Mucosa of stomach (tissue), 1 donor: ENCODE data around the gene SLCO3A1.

ENCODE experiments used
- H3K27me3 ChIP-seq: one replicate; pipeline ENCODE4 v1.7.0; 2013; ENCODE audit warnings: mild to moderate bottlenecking, low read length; ENCODE audit not compliant: control insufficient read depth, insufficient read depth
- H3K36me3 ChIP-seq: one replicate; pipeline ENCODE4 v1.7.0; 2013; ENCODE audit warnings: low read length; ENCODE audit not compliant: control insufficient read depth, insufficient read depth
- H3K4me1 ChIP-seq: one replicate; pipeline ENCODE4 v1.7.0; 2013; ENCODE audit warnings: mild to moderate bottlenecking, low read length; ENCODE audit not compliant: control insufficient read depth, insufficient read depth
- H3K4me3 ChIP-seq: one replicate; pipeline ENCODE4 v1.7.0; 2013; ENCODE audit warnings: low read length
- H3K9ac ChIP-seq: one replicate; pipeline ENCODE4 v1.7.0; 2013; ENCODE audit warnings: mild to moderate bottlenecking, low read length, moderate library complexity
- H3K9me3 ChIP-seq: one replicate; pipeline ENCODE4 v1.7.0; 2013; ENCODE audit warnings: mild to moderate bottlenecking, low read length, moderate library complexity; ENCODE audit not compliant: control insufficient read depth
- donor health status: Pancreatic carcinoma.

SLCO3A1 gene

GRCh38 chr15:91874992-91875660, 21.6 kb downstream of the SLCO3A1 start:
- H3K9ac ChIP-seq, result no peak overlapping the region
- H3K4me1 ChIP-seq, result no peaks in the 10 kb centered on the region
- no peak overlapping the region for H3K4me3 ChIP-seq
- H3K36me3 ChIP-seq, result no peaks in the 10 kb centered on the region
- H3K27me3 ChIP-seq, result no peaks in the 10 kb centered on the region
- no peaks in the 10 kb centered on the region for H3K9me3 ChIP-seq

DNA sequence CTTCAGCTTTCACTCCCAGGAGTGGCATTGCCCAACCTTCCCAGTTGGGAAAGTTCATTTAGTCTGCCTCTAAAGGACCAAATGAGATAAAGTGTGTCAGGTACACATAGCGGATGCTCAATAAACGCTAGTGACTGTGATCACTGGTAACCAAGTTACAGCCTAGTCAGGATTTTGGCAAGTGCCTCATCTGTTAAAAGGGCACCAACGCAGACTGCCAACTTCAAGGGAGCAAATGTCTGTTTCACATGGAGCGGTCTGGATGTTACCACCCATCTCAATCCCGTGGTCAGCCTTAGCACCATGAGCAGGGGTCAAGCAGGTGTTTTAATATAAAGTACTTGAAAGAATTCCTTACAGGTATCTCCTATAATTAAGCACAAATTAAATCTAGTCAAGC, 22.7 kb downstream of the SLCO3A1 start:
- Histone ChIP-seq H3K4me1 (no peaks in the 10 kb centered on the region), H3K4me3 (no peak overlapping the region), H3K36me3 (no peaks in the 10 kb centered on the region), H3K9me3 (no peaks in the 10 kb centered on the region), H3K27me3 (no peaks in the 10 kb centered on the region), H3K9ac (no peak overlapping the region)

GRCh38 chr15:91878319-91878870, 24.9 kb downstream of the SLCO3A1 start:
- H3K4me3 ChIP-seq, result no peak overlapping the region
- no peaks in the 10 kb centered on the region for H3K36me3 ChIP-seq
- no peak overlapping the region for H3K9ac ChIP-seq
- no peaks in the 10 kb centered on the region for H3K9me3 ChIP-seq
- no peaks in the 10 kb centered on the region for H3K27me3 ChIP-seq
- H3K4me1 ChIP-seq, result no peaks in the 10 kb centered on the region

GRCh38 chr15:91879158-91879557, 25.6 kb downstream of the SLCO3A1 start:
- Histone ChIP-seq H3K9me3 (no peaks in the 10 kb centered on the region), H3K4me3 (no peak overlapping the region), H3K36me3 (no peaks in the 10 kb centered on the region), H3K27me3 (no peaks in the 10 kb centered on the region), H3K9ac (no peak overlapping the region), H3K4me1 (no peaks in the 10 kb centered on the region)

DNA sequence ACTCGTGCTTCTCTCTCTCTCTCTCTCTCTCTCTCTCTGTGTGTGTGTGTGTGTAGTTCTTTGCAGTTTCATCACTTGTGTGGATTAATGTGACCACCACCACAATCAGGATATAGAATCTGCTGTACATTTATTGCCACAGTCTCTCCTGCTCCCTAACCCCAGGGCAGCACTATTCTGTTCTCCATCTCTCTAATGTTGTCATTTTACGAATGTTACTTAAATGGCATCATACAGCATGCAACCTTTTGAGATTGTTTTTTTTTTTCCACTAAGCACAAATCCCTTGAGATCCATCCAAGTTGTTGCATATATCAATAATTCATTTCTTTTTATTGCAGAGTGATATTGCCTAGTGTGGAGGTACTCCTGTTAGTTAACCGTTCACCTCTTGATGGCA, 26.9 kb downstream of the SLCO3A1 start:
- Histone ChIP-seq H3K4me1 (no peaks in the 10 kb centered on the region), H3K27me3 (no peaks in the 10 kb centered on the region), H3K36me3 (no peaks in the 10 kb centered on the region), H3K9ac (no peak overlapping the region), H3K9me3 (no peaks in the 10 kb centered on the region), H3K4me3 (no peak overlapping the region)

DNA sequence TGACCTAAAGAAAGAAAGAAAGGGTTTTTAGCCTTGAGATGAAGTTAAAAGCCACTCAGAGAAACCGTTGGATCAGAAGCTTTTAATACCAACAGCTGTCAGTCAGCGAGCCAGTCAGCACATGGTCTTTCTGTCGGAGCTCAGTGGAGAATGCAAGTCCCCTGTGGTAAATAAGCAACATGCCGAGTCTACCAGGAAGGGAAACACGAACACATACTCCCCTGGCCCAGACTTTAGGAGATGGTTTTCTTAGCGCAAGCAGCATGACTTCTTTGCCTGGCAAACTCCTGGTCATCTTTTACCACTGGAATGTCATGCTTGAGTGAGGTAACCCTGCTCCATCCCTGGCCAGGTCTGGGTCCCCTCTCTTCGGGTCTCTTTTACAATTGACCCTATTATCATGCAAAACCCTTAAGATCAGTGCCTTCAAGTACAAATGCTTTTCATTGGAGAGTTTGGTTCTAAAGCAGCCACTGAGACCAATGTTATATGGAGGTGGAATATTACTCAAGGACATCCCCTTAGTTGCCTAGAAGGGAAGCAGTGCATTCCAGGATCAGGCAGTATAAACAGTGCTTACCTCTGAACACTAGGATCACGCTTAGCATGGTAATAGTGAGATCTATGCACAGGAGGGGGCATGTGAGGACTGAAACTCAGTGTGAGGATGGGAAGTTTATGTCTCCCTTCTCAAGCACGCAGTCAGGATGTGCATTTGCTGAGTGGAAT, 28.2 kb downstream of the SLCO3A1 start:
- no peaks in the 10 kb centered on the region for H3K4me1 ChIP-seq
- no peaks in the 10 kb centered on the region for H3K27me3 ChIP-seq
- H3K36me3 ChIP-seq, result no peaks in the 10 kb centered on the region
- no peak overlapping the region for H3K9ac ChIP-seq
- no peaks in the 10 kb centered on the region for H3K9me3 ChIP-seq
- no peak overlapping the region for H3K4me3 ChIP-seq

DNA sequence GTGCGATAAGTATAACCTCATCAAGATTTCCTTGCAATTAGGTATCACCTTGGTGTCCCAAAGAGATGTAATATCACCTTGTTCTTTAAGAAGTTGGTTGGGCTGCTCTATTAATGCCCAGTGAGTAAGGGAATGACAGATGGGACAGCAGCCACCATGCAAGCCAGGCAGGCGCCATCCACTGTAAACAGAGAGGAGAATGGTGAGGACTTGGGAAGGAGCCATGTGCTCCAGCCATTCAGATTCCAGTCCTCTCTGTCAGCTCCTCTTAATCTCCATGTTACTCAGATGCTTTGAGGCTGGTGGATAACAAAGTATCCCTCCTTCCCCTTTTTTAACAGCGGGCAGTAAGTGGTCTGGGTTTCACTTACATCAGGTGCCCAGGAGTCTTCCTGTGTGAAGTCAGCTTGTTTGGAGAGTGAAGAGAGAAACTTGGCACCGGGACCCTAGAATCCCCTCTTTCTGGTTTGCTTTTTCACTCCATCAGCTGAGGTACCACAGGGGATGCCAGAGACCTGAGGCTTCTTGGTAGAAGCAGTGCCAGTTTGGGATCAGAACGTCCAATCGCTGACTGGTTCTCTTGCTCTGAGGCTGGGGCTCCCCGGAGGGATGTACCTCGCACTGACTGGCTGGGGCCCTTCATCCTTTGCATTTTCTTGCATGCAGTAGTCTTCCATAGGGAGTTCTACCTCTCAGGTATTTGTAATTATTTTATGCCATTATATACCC, 29.5 kb downstream of the SLCO3A1 start:
- H3K27me3 ChIP-seq, result no peaks in the 10 kb centered on the region
- no peaks in the 10 kb centered on the region for H3K4me1 ChIP-seq
- no peaks in the 10 kb centered on the region for H3K36me3 ChIP-seq
- H3K9me3 ChIP-seq, result no peaks in the 10 kb centered on the region
- H3K9ac ChIP-seq, result no peak overlapping the region
- no peak overlapping the region for H3K4me3 ChIP-seq

DNA sequence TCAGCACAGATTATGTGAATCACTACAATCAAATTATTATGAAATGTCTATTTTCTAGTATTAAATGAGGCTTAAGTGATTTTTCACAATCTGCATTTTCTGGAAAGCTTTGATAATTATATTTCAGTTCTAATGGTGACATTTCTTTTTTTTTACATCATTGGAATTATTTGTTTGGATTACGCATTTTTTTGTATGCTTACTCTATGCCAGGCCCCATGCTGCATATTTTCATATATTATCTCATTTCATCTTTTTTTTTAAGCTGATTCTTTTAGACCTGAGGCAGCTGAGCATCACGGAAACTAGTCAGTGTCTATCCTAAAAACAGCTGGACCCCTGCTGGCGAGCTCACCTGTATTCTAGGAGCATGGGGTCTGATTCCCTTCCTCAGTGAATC, 31.1 kb downstream of the SLCO3A1 start:
- Histone ChIP-seq H3K9me3 (no peaks in the 10 kb centered on the region), H3K9ac (no peak overlapping the region), H3K4me1 (no peaks in the 10 kb centered on the region), H3K27me3 (no peaks in the 10 kb centered on the region), H3K4me3 (no peak overlapping the region), H3K36me3 (no peaks in the 10 kb centered on the region)

- Histone ChIP-seq H3K9ac (no peak overlapping the region), H3K4me1 (no peaks in the 10 kb centered on the region)
Observed at GRCh38 chr15:91885054-91885453, 31.5 kb downstream of the SLCO3A1 start.

GRCh38 chr15:91885714-91886270, 32.3 kb downstream of the SLCO3A1 start:
- Histone ChIP-seq H3K27me3 (no peaks in the 10 kb centered on the region), H3K36me3 (no peaks in the 10 kb centered on the region), H3K4me1 (no peaks in the 10 kb centered on the region), H3K9ac (no peak overlapping the region), H3K4me3 (no peak overlapping the region), H3K9me3 (no peaks in the 10 kb centered on the region)

More at GRCh38 chr15:91885054-91885453, 31.5 kb downstream of the SLCO3A1 start:
- Histone ChIP-seq H3K27me3 (no peaks in the 10 kb centered on the region), H3K9me3 (no peaks in the 10 kb centered on the region), H3K4me3 (no peak overlapping the region), H3K36me3 (no peaks in the 10 kb centered on the region)

DNA sequence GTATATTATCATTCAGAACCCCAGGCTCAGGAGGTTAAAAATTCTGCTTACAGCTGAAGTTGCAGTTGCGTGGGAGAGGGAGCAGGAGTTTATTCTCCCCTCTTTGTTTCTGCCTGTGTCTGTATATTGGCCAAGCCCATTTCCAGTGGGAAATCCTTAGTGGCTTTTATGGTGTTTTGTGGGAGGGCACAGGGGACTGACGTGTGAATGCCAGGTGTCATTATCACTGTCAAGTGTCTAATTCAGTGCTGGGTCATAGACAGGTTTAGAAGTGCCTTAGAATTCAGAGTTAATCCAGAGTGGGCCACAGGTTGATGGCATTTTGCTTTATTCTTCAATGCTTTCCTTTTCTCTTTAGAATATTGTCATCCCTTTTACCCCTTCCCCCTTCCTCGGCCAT, 33.4 kb downstream of the SLCO3A1 start:
- Histone ChIP-seq H3K9ac (no peak overlapping the region), H3K9me3 (no peaks in the 10 kb centered on the region), H3K36me3 (no peaks in the 10 kb centered on the region), H3K27me3 (no peaks in the 10 kb centered on the region), H3K4me1 (no peaks in the 10 kb centered on the region), H3K4me3 (no peak overlapping the region)

- no peaks in the 10 kb centered on the region for H3K36me3 ChIP-seq
- H3K27me3 ChIP-seq, result no peaks in the 10 kb centered on the region
- H3K9me3 ChIP-seq, result no peaks in the 10 kb centered on the region
- H3K4me3 ChIP-seq, result no peak overlapping the region
- no peak overlapping the region for H3K9ac ChIP-seq
- no peaks in the 10 kb centered on the region for H3K4me1 ChIP-seq
Observed at GRCh38 chr15:91887321-91887720, 33.8 kb downstream of the SLCO3A1 start.
